PFSK-1 (cell line): Measurements from ENCODE around the gene DCAF17.

Experiments used
- FOXP2 ChIP-seq: optimal IDR thresholded peaks from 2 replicates; pipeline ENCODE3; 2011; ENCODE audit warnings: borderline replicate concordance, control low read depth, inconsistent platforms; ENCODE audit not compliant: insufficient read depth; ENCODE audit errors: extremely low read length, extremely low read depth
- POLR2AphosphoS5 ChIP-seq: IDR thresholded peaks from 2 replicates; pipeline ENCODE4 v1.6.1; 2012; ENCODE audit warnings: low read depth, mild to moderate bottlenecking, control low read depth, low read length, moderate library complexity
- SIN3A ChIP-seq: IDR thresholded peaks from 2 replicates; pipeline ENCODE4 v1.6.1; 2012; ENCODE audit warnings: mild to moderate bottlenecking, low read length, moderate library complexity, borderline replicate concordance; ENCODE audit not compliant: insufficient read depth
- TAF1 ChIP-seq: IDR thresholded peaks from 2 replicates; pipeline ENCODE4 v1.6.1; 2012; ENCODE audit warnings: low read length, control low read depth, borderline replicate concordance; ENCODE audit not compliant: insufficient read depth
- TF ChIP-seq, protein P1 (sequence below), 2 experiments: IDR thresholded peaks; 2 replicates each; pipeline versions ENCODE4 v1.6.1 to v1.8.0; 2011 to 2012; ENCODE audit warnings: low read depth in 2 of 2, low read length in 2 of 2, control low read depth in 1 of 2, inconsistent platforms in 1 of 2, mild to moderate bottlenecking in 1 of 2, moderate library complexity in 1 of 2; ENCODE audit not compliant: insufficient read depth in 1 of 2

DCAF17 gene

DNA sequence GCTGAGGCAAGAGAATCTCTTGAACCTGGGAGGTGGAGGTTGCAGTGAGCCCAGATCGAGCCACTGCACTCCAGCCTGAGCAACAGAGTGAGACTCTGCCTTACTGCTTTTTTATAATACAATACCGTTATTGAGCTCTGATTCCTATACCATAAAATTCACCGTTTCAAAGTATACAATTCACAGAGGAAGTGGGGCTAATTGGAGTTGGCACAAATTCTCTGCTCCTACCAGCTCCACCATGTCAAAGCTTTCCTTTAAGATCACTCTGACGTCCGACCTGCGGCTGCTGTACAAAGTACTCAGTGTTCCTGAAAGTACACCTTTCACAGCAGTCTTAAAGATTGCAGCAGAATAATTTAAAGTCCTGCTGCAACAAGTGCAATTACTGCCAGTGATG lies 58.6 kb downstream of the DCAF17 start:
- TF ChIP-seq TAF1: no peak
- no peak for TF ChIP-seq FOXP2
- TF ChIP-seq POLR2AphosphoS5: no peak
- TF ChIP-seq SIN3A: no peak
- TF ChIP-seq, protein P1, sequence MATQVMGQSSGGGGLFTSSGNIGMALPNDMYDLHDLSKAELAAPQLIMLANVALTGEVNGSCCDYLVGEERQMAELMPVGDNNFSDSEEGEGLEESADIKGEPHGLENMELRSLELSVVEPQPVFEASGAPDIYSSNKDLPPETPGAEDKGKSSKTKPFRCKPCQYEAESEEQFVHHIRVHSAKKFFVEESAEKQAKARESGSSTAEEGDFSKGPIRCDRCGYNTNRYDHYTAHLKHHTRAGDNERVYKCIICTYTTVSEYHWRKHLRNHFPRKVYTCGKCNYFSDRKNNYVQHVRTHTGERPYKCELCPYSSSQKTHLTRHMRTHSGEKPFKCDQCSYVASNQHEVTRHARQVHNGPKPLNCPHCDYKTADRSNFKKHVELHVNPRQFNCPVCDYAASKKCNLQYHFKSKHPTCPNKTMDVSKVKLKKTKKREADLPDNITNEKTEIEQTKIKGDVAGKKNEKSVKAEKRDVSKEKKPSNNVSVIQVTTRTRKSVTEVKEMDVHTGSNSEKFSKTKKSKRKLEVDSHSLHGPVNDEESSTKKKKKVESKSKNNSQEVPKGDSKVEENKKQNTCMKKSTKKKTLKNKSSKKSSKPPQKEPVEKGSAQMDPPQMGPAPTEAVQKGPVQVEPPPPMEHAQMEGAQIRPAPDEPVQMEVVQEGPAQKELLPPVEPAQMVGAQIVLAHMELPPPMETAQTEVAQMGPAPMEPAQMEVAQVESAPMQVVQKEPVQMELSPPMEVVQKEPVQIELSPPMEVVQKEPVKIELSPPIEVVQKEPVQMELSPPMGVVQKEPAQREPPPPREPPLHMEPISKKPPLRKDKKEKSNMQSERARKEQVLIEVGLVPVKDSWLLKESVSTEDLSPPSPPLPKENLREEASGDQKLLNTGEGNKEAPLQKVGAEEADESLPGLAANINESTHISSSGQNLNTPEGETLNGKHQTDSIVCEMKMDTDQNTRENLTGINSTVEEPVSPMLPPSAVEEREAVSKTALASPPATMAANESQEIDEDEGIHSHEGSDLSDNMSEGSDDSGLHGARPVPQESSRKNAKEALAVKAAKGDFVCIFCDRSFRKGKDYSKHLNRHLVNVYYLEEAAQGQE (IDR thresholded peaks at IDR 0.05; ENCODE audit: insufficient read depth in 1 of 2, low read depth in 2 of 2, low read length in 2 of 2): no peak

DNA sequence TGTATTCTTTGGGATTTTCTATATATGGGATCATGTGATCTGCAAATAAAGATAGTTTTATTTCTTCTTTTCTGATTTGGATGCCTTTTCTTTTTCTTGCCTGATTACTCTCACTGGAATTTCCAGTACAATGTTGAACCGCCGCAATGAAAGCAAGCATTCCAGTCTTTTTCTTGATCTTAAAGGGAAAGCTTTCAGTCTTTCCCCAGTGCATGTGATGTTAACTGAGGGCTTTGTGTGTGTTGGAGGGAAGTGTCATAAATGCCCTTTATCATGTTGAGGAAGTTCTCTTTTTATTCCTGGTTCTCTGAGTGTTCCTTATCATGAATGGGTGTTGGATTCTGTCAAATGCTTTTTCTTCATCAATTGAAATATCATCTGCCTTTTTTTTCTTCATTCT lies 71.3 kb downstream of the DCAF17 start:
- TF ChIP-seq FOXP2 (no peak), TAF1 (no peak), POLR2AphosphoS5 (no peak), SIN3A (no peak)
- TF ChIP-seq, protein P1 (IDR thresholded peaks at IDR 0.05; ENCODE audit: insufficient read depth in 1 of 2, low read depth in 2 of 2, low read length in 2 of 2): no peak

DNA sequence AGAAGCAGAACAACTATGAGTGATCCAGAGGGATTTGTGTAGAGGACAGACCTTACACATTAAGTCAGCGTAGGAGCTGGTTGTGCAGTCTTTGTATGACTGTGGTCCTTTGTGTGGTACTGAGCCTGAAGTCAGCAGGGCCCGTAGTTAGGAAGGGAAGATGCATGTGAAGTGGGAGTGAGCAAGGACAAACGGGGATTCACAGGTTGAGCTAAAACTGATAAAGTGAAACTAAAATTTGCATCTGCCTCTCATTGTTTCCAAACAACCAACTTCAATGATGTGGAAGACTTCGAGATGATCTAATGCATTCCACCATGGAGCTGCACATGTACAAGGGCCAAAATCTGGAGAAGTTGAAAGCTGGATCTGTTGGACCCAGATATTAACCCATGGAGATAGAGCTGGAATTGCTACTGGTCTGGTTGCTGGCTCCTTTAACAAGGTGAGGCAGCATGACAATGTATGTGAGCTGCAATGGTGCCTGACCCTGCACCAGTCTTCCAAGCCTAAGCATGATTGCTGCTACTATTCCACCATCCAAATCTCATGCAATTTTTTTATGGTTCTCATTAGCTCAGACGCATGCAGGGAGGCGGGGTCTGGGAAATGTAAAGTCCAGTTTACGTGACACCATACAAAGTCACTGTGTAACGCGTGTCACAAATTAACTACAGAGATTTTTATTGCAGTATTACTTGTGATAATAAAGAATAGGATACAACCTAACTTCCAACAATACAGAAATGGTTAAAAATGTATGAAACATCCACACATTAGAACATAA lies 76.1 kb downstream of the DCAF17 start:
- TF ChIP-seq SIN3A: no peak
- no peak for TF ChIP-seq POLR2AphosphoS5
- no peak for TF ChIP-seq TAF1
- TF ChIP-seq FOXP2: no peak
- TF ChIP-seq, protein P1 (IDR thresholded peaks at IDR 0.05; ENCODE audit: insufficient read depth in 1 of 2, low read depth in 2 of 2, low read length in 2 of 2): no peak

DNA sequence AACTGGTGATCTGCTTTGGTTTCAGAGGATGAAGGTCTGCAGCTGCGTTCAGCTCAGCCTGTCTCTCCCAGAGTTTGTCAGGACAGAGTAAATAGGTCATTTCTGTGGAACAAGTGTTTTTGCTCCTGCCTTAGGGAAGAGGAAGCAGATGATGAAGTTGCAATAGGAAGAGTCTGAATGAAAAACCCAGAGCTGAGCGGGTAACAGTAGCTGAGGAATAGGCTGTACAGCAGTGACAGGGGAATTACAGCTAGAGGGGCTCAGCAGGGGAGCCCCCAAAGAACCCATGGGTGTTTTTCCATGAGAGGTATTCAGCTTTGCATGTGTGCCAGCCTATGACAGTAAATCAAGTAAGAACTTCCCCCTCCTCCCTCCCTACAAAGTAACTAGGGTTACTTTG lies 78.0 kb downstream of the DCAF17 start:
- TF ChIP-seq SIN3A (no peak), POLR2AphosphoS5 (no peak), FOXP2 (no peak), TAF1 (no peak)
- TF ChIP-seq, protein P1 (IDR thresholded peaks at IDR 0.05; ENCODE audit: insufficient read depth in 1 of 2, low read depth in 2 of 2, low read length in 2 of 2): no peak
